Tibial artery (tissue), 4 donors: ENCODE measurements around the gene SNX30.

Source experiments
- DNase-seq, 2 donors: peaks; one replicate each; pipeline ENCODE4 v3.0.0-alpha.2; 2019
- H3K27ac ChIP-seq, 2 donors: fragments of 200-600 bp; sonication (generic) in 1 of 2; 1 replicate in 1 of 2; 2 replicates in 1 of 2; pipeline ENCODE4 v1.5.1; 2018 to 2019; ENCODE audit warnings: mild to moderate bottlenecking in 1 of 2
- H3K27me3 ChIP-seq, 2 donors: fragments of 200-600 bp; sonication (generic) in 1 of 2; one replicate each; pipeline versions ENCODE4 v1.5.1 to v1.6.0; 2016 to 2019
- H3K36me3 ChIP-seq, 3 donors: fragments of 200-600 bp; sonication (generic) in 2 of 3; one replicate each; pipeline ENCODE4 v1.5.1; 2016 to 2019; ENCODE audit warnings: mild to moderate bottlenecking in 2 of 3
- H3K4me1 ChIP-seq, 4 donors: fragments of 200-600 bp; sonication (generic) in 2 of 4; 1 replicate in 3 of 4; 2 replicates in 1 of 4; pipeline ENCODE4 v1.5.1; 2016 to 2019
- H3K4me3 ChIP-seq, 2 donors: fragments of 200-600 bp; sonication (generic) in 1 of 2; 1 replicate in 1 of 2; 2 replicates in 1 of 2; pipeline ENCODE4 v1.5.1; 2018 to 2019; ENCODE audit warnings: mild to moderate bottlenecking in 2 of 2
- H3K9me3 ChIP-seq, 3 donors: fragments of 200-600 bp; sonication (generic) in 1 of 3; one replicate each; pipeline ENCODE4 v1.5.1; 2016 to 2019
- intact Hi-C: fragments of 100-400 bp; cut with DNase I; formaldehyde crosslinking; loops from one replicate; pipeline ENCODE4 v1.15.0; 2023; ENCODE audit warnings: low total_unique reads
- TF ChIP-seq, protein P1 (sequence below), 2 experiments: fragments of 200-600 bp in 1 of 2; fragments of 450-650 bp in 1 of 2; IDR thresholded peaks; one replicate each; pipeline ENCODE4 v1.5.1; 2017 to 2019; ENCODE audit warnings: antibody characterized with exemption in 2 of 2, mild to moderate bottlenecking in 1 of 2, moderate library complexity in 1 of 2

Gene SNX30

DNA sequence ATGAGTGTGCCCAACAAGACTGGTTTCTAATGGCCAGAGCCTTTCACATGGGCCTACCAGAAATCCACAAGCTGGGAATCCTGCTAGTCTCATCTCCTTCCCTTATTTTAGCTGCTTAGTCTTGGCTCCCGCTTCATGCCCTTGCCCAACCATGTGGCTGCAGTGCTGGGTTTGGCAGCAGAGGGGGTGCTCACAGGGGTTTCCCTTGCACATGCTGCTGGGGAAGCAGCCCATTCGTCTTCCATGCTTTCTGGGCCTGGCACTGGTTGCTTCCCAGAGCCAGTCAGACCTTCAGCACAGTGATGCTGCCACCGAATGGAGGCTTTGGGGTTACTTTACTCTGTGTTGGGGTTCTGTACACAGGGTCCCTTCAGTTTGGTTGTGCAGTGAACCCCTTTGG, 113.8 kb downstream of the SNX30 start:
- Histone ChIP-seq H3K27ac (no peak overlapping the region), H3K4me1 (peaks cover 0 to 15% (median 0%) of the 10 kb centered on the region in 4 donors), H3K36me3 (peaks cover 4 to 25% (median 20%) of the 10 kb centered on the region in 3 donors), H3K4me3 (no peak overlapping the region), H3K9me3 (no peaks in the 10 kb centered on the region), H3K27me3 (no peaks in the 10 kb centered on the region)
- no peak for DNase-seq
- intact Hi-C loops, result no loop called here
- TF ChIP-seq, protein P1, sequence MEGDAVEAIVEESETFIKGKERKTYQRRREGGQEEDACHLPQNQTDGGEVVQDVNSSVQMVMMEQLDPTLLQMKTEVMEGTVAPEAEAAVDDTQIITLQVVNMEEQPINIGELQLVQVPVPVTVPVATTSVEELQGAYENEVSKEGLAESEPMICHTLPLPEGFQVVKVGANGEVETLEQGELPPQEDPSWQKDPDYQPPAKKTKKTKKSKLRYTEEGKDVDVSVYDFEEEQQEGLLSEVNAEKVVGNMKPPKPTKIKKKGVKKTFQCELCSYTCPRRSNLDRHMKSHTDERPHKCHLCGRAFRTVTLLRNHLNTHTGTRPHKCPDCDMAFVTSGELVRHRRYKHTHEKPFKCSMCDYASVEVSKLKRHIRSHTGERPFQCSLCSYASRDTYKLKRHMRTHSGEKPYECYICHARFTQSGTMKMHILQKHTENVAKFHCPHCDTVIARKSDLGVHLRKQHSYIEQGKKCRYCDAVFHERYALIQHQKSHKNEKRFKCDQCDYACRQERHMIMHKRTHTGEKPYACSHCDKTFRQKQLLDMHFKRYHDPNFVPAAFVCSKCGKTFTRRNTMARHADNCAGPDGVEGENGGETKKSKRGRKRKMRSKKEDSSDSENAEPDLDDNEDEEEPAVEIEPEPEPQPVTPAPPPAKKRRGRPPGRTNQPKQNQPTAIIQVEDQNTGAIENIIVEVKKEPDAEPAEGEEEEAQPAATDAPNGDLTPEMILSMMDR (IDR thresholded peaks at IDR 0.05), result no peak

DNA sequence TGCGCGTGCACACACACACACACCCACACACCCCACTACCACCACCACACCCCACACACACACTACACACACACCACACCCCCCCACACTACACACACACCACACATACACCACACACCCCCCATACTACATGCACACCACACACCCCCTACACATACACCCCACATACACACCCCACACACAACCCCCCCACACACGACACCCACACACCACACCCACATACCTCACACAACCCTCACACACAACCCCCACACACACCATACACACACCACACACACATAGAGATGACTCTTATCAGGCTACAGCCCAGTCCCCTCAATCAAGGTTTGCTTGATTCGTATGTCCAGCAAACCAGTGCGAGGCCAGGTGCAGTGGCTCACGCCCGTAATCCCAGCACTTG, 114.4 kb downstream of the SNX30 start:
- peak in 1 of 2 donors; percentile 39 for DNase-seq
- TF ChIP-seq, protein P1 (IDR thresholded peaks at IDR 0.05), result no peak
- Histone ChIP-seq H3K4me1 (peaks cover 0 to 11% (median 0%) of the 10 kb centered on the region in 4 donors), H3K4me3 (no peak overlapping the region), H3K27ac (no peak overlapping the region), H3K27me3 (no peaks in the 10 kb centered on the region), H3K9me3 (no peaks in the 10 kb centered on the region), H3K36me3 (peaks cover 4 to 30% (median 20%) of the 10 kb centered on the region in 3 donors)
- intact Hi-C loops, result no loop called here

DNA sequence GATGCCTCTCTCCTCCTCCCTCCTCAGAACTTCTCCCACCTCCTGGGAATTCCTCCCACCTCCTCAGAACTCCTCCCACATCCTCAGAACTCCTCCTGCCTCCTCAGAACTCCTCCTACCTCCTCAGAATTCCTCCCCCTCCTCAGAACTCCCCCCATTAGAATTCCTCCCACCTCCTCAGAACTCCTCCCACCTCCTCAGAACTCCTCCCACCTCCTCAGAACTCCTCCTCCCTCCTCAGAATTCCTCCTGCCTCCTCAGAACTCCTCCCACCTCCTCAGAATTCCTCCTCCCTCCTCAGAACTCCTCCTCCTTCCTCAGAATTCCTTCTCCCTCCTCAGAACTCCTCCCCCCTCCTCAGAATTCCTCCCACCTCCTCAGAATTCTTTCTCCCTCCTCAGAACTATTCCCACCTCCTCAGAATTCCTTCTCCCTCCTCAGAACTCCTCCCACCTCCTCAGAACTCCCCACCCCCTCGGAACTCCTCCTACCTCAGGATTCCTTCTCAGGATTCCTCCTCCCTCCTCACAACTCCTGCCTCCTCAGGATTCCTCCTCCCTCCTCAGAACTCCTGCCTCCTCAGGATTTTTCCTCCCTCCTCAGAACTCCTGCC, 116.2 kb downstream of the SNX30 start:
- Histone ChIP-seq H3K36me3 (peaks cover 4 to 44% (median 30%) of the 10 kb centered on the region in 3 donors), H3K4me3 (no peak overlapping the region), H3K9me3 (no peaks in the 10 kb centered on the region), H3K4me1 (peaks cover 0 to 7% (median 0%) of the 10 kb centered on the region in 4 donors), H3K27ac (no peak overlapping the region), H3K27me3 (no peaks in the 10 kb centered on the region)
- TF ChIP-seq, protein P1 (IDR thresholded peaks at IDR 0.05), result no peak
- DNase-seq, result peak in 1 of 2 donors; percentile 38
- intact Hi-C loops, result no loop called here

DNA sequence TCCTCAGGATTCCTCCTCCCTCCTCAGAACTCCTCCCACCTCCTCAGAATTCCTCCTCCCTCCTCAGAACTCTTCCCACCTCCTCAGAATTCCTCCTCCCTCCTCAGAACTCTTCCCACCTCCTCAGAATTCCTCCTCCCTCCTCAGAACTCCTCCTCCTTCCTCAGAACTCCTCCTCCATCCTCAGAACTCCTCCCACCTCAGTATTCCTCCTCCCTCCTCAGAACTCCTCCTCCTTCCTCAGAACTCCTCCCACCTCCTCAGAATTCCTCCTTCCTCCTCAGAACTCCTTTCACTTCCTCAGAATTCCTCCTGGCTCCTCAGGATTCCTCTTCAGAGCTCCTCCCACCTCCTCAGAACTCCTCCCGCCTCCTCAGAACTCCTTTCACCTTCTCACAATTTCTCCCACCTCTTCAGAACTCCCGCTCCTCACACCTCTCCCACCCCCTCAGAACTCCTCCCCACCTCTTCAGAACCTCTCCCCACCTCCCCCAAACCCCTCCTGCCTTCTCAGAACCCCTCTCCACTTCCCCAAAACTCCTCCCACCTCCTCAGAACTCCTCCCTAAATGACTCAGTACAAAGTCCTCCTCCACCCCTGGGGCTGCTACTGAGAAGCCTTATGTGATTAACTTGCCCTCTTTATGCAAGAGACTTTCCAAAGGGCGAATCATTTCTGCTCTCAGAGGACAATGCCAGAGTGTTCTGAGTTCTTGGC, 116.9 kb downstream of the SNX30 start:
- peak in 1 of 2 donors; percentile 63 for DNase-seq
- Histone ChIP-seq H3K4me1 (peaks cover 0 to 7% (median 0%) of the 10 kb centered on the region in 4 donors), H3K36me3 (peaks cover 4 to 47% (median 30%) of the 10 kb centered on the region in 3 donors), H3K27ac (no peak overlapping the region), H3K27me3 (no peaks in the 10 kb centered on the region), H3K4me3 (no peak overlapping the region), H3K9me3 (no peaks in the 10 kb centered on the region)
- TF ChIP-seq, protein P1 (IDR thresholded peaks at IDR 0.05), result no peak
- intact Hi-C loops, result no loop called here

DNA sequence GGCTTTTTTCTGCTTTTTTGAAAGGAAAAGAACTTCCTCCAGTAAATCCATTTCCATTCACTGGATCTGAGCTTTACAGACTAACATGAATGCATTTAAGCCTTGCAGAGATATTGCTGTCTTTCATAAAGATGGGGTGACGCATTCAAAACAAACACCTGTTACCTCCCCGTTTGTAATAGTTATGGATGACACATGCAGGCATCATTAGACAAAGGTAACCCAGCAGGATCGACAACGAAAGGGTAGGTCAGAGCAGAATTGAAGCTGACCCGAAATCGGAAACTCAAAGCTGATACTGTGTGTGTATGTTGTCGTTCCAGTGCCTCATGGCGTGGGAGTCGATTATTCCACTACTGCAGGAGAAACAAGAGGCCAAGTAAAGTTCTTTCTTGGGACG, 117.9 kb downstream of the SNX30 start:
- no peaks in the 10 kb centered on the region for H3K9me3 ChIP-seq
- H3K27me3 ChIP-seq, result no peaks in the 10 kb centered on the region
- H3K36me3 ChIP-seq, result peaks cover 4 to 47% (median 30%) of the 10 kb centered on the region in 3 donors
- peak in 1 of 2 donors; percentile 38 for DNase-seq
- H3K4me1 ChIP-seq, result no peaks in the 10 kb centered on the region
- no peak overlapping the region for H3K4me3 ChIP-seq
- TF ChIP-seq, protein P1 (IDR thresholded peaks at IDR 0.05), result no peak
- H3K27ac ChIP-seq, result no peak overlapping the region
- intact Hi-C loops, result no loop called here
